ENCODE results near the gene TIMELESS.
"Not testable (repeated sequence)": the region's sequence is repeated elsewhere in the genome, so short reads cannot be mapped to it uniquely, and the experiment has no call there.

TIMELESS gene

DNA sequence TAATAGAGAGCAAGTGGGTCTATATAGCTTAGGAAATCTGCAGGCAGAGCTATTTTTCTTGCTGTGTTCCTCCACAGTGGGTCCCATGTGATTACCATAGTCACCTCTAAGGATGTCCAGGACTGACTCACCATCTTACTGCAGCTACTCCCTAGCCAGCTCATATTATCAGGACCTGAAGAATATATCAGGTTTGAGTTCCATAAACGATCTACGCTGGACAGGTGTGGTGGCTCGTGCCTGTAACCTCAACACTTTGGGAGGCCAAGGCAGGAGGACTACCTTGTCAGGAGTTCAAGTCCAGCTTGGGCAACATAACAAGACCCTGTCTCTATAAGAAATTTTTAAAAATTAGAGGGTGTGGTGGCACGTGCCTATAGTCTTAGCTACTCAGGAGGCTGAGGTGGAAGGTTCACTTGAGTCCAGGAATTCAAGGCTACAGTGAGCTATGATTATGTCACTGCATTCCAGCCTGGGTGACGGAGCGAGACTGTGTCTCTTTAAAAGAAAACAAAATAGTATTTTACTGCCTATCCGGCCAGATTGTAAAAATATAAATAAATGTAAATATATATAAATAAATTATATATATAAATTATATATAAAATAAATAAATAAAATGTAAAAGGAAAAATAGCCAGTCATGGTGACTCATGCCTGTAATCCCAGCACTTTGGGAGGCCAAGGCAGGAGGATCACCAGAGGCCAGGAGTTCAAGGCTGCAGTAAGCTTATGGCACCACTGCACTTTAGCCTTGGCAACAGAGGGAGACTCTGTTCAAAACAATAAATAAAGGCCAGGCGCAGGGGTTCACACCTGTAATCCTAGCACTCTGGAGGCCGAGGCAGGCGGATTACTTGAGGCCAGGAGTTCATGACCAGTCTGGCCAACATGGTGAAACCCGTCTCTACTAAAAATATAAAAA is 12.3 kb upstream of the TIMELESS start:
- TF ChIP-seq, protein P1, sequence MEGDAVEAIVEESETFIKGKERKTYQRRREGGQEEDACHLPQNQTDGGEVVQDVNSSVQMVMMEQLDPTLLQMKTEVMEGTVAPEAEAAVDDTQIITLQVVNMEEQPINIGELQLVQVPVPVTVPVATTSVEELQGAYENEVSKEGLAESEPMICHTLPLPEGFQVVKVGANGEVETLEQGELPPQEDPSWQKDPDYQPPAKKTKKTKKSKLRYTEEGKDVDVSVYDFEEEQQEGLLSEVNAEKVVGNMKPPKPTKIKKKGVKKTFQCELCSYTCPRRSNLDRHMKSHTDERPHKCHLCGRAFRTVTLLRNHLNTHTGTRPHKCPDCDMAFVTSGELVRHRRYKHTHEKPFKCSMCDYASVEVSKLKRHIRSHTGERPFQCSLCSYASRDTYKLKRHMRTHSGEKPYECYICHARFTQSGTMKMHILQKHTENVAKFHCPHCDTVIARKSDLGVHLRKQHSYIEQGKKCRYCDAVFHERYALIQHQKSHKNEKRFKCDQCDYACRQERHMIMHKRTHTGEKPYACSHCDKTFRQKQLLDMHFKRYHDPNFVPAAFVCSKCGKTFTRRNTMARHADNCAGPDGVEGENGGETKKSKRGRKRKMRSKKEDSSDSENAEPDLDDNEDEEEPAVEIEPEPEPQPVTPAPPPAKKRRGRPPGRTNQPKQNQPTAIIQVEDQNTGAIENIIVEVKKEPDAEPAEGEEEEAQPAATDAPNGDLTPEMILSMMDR (IDR thresholded peaks at IDR 0.05; ENCODE audit: insufficient read depth, low read depth, low read length, missing control alignments): no peak
- no peak for DNase-seq (ENCODE audit: low read depth)
- H3K4me3 ChIP-seq (ENCODE audit: low read depth, low read length): no peak overlapping the region

DNA sequence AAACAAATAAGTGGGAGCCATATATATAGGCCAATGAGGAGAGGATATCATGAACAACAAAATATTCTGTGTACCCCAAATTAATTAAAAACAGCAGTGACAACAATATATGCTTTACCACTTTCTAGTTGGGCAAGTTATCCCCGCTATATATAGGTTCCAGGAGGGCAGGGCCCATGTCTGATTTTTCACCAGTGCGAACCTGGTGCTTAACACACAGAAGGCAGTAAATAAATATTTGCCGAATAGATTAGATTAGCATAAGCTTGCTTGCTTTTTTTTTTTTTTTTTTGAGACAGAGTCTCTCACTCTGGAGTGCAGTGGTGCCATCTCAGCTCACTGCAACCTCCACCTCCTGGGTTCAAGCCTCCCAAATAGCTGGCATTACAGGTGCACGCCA is 8.6 kb upstream of the TIMELESS start:
- DNase-seq (ENCODE audit: low read depth): no peak
- TF ChIP-seq, protein P1 (IDR thresholded peaks at IDR 0.05; ENCODE audit: insufficient read depth, low read depth, low read length, missing control alignments): no peak
- no peak overlapping the region for H3K4me3 ChIP-seq (ENCODE audit: low read depth, low read length)

DNA sequence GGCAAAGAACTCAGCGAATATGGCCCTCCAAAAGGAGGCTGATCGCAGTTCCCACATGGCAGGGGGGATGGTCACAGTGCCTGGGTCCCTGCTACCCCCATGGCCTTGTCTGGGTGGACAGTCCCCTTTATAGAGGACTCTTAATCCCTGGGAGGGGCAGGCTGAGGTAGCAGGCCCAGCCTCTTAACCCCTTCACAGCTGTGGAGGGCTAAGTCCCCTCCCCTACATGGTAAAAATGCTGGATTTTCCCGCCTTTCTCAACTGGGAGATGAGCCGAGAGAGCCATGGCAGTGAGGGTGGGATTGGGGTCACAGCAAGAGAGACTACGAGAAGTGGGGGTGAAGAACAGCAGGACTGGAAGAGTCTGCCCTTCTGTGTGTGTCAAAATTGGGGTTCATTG is 5.3 kb upstream of the TIMELESS start, which contains the start of gene MIP:
TSS of gene MIP (minus strand) at position 101 of the 400 bp plus-strand sequence. CDS start at position 57, 44 bp downstream.
- TF ChIP-seq, protein P1 (IDR thresholded peaks at IDR 0.05; ENCODE audit: insufficient read depth, low read depth, low read length, missing control alignments): no peak
- no peak within 1 kb of the TSS for H3K4me3 ChIP-seq (ENCODE audit: low read depth, low read length)
- no peak for DNase-seq (ENCODE audit: low read depth)

DNA sequence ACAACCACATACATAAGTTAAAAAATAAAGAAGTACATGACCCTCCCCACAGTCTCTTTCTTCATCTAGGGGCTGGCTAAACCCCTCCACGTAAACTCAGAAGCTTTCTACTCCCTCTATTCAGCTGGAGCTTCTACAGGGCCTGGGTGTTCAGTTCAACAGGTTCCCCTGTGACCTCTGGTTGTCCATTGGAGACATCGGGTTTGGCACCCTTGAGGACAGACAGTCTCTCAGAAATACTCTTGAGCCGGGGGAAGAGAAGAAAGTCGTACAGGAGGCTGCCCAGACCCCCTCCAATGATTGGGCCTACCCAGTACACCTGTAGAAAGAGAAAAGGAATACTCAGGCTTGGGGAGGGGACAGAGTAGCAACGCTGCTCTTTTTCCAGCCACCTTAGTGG is 1.9 kb upstream of the TIMELESS start:
- H3K4me3 ChIP-seq (ENCODE audit: low read depth, low read length): no peak overlapping the region
- DNase-seq (ENCODE audit: low read depth): no peak
- TF ChIP-seq, protein P1 (IDR thresholded peaks at IDR 0.05; ENCODE audit: insufficient read depth, low read depth, low read length, missing control alignments): no peak

DNA sequence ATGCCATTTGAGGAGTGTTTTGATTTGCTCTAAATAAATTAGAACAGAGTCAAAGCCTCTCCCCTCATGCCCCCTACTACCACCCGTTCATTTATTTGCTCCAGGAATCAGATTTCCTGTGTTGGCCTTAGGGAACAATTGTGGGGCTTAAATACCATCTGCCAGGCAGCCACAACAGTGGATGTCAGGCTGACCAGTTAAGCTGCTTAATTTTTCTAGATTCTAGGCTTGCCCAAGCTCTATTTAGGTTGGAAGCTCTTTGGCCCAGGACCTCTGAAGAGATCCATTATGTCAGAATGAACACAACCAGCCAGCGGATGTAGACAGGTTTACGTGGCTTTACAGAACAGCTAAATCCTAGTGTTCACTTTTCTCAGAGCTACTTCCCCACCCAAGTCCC is 1.0 kb upstream of the TIMELESS start:
- DNase-seq (ENCODE audit: low read depth): no peak
- TF ChIP-seq, protein P1 (IDR thresholded peaks at IDR 0.05; ENCODE audit: insufficient read depth, low read depth, low read length, missing control alignments): no peak
- no peak overlapping the region for H3K4me3 ChIP-seq (ENCODE audit: low read depth, low read length)

DNA sequence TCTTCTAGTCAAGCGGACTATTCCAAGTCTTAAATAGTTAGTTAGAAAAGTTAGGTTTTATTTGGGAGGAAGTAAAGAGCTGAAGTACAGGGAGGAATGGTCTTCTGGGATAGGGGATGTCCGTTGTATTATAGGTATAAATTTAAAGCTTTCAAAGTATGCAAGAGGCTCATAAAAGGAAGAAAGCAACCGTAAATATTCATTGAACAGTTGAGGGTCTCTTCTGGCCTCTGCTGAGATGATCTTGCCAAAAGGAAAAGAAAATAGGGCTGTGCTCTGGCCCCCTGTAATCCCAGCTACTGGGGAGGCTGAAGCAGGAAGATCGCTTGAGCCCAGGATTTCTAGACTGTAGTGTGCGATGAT is 377 bp upstream of the TIMELESS start:
- H3K4me3 ChIP-seq (ENCODE audit: low read depth, low read length): peak overlapping the region; percentile 99
- DNase-seq (ENCODE audit: low read depth): no peak
- TF ChIP-seq, protein P1 (IDR thresholded peaks at IDR 0.05; ENCODE audit: insufficient read depth, low read depth, low read length, missing control alignments): no peak

DNA sequence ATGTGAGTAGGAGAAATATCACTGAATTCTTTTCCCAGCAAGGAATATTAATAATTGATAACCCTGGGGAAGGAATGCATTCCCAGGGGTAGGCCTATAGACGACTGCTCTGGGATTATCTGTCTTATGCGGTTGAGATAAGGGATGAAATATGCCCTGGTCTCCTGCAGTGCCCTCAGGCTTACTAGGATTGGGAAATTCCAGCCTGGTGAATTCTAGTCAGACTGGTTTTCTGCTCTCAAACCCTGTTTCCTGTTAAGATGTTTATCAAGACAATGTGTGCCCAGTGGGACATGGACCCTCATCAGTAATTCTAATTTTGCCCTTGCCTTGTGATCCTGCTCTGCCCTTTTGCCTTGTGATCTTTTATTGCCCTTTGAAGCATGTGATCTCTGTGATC is 6.0 kb downstream of the TIMELESS start:
- not testable (repeated sequence) for DNase-seq (ENCODE audit: low read depth); H3K4me3 ChIP-seq (ENCODE audit: low read depth, low read length)
